Left ventricle myocardium superior (tissue), 1 donor: ENCODE results near the gene CTSD. TPM values are rescaled to one million over a fixed set of nuclear protein-coding genes. Genes with fewer than 3 reads are reported as not detected.

Experiments
- ATAC-seq: fragments of 200-7000 bp; cut with Tn5 transposase; one replicate; pipeline ENCODE4 v1.9.1; 2020; ENCODE audit warnings: mild to moderate bottlenecking, moderate library complexity
- DNase-seq: peaks from one replicate; pipeline ENCODE4 v3.0.0-alpha.2; 2020
- intact Hi-C: fragments of 100-400 bp; cut with micrococcal nuclease; formaldehyde crosslinking; loops from one replicate; pipeline ENCODE4 v1.11.0; 2022
- total RNA-seq: library from RNA; stranded (reverse); fragmentation: NEBNext Ultra II Directional; extraction: Animal tissue kit (Norgen Biotek cat#: 25700); gene quantifications from one replicate; pipeline ENCODE4 v1.2.1, GENCODE V29; 2021
- donor health status: DM: no; HTN: yes; CAD: no; lungs with severe emphysema.

The CTSD gene
- total RNA-seq, 1 donor from 2014 or later = 1,004 TPM

DNA sequence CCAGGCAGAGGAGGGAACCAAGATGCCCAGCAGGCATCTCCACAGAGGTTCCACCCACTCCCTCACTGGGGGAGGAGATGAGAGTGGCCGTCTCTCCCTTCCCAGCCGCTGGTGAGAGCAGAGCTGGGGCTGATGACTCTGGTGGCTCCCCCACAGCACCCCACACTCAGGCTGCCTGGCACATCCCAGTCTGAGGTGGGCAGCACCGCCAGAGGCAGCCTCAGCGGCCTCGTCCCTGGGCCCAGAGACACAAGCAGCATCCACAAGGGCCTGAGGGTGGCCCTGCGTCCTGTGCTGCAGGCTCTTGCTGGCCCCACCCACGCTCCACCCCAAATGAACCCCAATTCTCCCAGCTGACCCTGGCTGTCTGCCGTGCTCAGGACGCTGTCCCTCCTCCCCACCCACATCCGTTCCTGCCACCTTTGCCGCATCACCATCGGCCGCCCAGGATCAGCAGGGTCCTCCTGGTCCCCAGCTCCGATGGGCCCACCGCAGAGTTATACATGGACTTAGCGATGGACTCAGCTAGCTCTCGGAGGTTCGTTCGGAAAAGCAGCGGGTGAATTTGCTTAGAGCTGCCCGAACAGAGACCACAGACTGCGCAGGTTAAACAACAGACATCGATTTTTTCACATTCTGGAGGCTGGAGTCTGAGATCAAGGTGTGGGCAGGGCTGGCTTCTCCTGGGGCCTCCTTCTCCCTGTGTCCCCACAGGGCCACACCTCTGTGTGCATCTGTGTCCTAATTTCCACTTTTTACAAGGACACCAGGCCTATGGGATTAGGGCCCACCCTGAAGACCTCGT is 20.2 kb upstream of the CTSD start:
- intact Hi-C loops = no loop called here
- ATAC-seq = no peak
- DNase-seq = no peak

DNA sequence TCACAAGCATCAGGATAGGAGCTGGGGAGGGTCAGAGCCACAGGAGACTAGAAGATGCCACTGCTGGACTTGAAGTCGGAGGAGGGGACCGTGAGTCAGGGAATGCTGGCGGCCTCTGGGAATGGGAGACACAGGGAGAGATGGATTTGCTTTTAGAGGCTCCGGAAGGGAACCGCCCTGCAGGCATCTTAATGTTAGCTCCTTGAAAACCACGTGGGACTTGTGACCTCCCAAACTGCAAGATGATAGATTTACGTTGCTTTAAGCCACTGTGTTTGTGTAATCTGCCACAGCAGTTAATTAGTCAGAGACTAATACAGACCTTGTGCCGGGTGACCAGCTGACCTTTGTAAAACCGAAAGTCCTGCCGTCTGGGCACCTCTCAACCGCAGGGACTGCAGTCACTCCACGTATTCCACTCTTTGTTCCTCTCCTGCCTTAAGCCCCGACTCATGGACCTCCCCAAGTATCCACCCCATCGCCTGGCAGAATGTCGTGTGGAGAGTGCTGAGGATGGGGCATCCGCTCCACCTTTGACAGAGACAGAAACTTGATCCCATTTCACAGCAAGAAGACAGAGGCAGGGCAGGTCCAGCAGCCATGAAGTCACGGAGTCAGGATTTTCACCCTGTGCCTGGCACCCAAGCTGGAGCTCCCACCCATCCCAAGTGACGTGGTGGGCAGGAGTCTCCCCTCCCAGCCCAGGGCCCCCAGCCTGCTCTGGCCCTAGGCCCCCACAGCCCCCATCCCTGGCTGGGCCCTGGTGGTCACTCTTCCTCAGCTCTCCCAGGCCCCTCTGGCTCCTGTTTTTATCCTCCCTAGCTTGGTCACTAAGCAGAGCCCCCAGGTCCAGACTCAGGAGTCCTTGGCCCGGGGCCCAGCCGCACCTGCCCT is 19.4 kb upstream of the CTSD start:
- DNase-seq (no peak), ATAC-seq (no peak)
- intact Hi-C loops = no loop called here

DNA sequence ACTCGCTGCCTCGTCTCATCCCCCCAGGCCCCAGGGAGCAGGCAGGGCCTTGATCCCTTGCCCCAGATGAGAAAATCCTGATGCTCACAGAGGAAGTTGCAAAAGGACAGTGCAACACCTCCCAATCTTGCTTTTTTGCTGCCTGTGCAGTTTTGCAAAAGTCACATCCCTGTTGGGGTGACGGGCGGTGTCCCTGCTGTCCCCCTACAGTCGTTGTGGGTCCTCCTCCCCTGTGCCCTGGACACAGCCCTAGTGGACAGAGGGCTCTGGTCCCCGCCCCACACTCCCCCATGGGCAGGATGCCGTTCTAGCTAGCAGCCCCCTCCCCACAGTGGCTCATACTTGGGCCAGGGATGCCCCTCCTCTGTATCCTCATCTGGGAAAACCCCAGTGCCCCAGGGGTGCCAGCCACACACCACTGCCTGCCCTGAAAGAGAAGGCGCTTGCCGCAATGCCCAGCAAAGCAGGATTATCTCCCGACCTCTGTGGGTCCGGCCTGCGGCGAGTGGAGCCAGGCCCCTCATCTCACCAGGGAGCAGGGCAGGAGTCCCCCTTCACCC is 18.4 kb upstream of the CTSD start:
- DNase-seq = no peak
- intact Hi-C loops = no loop called here
- ATAC-seq = peak; percentile 28

DNA sequence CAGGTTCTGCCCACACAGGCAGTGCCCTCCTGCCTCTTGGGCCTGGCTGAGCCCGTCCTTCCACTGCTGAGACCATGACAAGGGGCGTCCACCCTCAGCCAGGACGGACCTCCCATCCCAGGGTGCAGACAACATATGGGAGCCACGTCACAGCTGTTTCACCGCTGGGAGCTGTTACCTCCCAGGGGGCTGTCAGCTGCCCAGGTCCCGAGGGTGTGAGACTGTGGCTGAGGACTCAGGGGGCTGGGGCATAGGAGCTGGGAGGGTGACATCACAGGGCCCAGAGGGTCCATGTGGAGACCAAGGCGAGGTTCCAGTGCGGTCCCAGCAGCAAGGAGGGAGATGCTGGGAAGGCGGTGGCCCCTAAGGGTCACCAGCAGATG is 17.9 kb upstream of the CTSD start:
- intact Hi-C loops = no loop called here
- no peak for ATAC-seq
- DNase-seq = no peak

DNA sequence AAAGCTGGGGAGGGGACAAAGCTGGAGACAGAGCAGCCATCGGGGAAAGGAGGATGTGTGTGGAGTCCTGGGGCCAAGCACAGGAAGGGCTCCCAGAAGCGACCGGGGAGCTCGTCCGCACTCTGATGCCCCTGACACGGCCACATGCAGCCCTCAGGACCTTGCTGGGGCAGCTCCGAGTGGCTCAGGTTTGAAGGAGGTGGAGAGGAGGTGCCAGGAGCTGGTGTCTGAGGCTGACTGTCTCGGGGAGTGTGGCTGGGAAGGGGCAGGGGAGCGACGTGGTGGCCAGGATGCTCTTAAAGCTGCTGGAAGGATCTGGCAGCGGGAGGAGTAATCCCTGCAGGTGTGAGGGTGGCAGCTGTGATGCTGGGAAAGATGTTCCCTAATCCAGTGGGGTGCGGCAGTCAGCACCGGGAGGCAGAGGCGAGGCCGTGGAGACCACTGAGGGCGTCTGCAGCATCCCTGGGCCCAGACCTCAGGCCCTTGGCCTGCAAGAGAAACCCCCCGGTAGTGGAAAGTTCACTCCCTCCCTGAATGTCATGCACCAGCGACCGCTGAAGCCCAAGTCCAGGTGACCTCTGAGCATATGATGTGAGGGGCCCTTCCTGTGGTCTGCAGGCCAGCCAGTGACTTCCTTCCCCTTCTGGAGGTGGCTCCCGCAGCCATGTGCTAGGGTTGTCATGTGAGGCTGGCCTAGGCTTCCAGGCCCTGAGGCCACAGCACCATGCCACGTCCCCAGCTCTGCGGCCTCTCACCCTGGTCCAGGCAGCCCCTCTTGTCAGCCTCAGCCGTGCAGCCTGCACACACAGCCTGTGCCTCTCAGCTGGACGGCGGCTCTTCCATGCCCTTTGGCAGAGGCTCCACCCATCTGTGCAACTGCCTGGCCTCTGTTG is 17.2 kb upstream of the CTSD start:
- DNase-seq (peak; percentile 49), ATAC-seq (peak; percentile 65)
- intact Hi-C loops = no loop called here

DNA sequence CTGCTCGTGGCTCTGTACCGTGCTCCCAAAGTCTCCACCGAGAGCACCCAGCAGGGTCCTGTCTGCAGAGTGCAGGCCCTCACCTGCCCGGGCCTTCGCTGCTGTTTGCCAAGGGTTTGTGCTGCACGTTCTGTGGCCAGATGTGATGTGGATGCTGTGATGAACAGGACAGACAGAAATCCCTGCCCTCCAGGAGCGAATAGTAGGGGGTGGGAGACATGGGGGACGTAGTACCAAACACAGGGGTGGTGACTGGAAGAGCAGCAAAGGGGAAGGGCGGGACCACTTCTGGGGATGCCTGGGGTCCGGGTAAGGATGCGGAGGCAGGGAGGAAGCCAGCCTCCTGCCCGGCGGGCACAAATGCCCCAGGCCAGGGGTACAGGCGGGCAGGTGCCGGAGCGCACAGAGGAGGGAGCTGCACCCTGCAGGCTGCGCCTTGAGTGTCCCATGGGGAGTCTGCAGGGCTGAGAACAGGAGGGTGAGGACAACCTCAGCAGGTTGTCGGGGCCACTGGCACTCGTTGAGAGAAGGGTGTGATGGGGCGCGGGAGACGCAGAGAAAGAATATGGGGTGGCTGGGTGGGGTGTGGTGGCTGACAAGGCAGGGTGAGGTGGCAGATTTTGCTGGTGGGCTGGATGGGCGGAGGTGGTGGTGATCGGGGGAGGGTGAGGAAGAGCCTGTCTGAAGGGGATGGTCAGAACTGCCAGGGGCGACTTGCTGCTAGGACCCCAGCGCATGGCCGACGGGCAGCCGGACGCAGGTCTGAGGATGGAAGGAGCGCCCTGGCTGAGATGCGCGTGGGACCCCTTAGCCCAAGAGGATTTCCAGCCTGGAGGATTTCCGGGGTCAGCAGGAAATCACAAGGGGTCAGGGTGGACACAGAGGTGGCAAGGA is 16.3 kb upstream of the CTSD start:
- DNase-seq (no peak), ATAC-seq (no peak)
- intact Hi-C loops = no loop called here

DNA sequence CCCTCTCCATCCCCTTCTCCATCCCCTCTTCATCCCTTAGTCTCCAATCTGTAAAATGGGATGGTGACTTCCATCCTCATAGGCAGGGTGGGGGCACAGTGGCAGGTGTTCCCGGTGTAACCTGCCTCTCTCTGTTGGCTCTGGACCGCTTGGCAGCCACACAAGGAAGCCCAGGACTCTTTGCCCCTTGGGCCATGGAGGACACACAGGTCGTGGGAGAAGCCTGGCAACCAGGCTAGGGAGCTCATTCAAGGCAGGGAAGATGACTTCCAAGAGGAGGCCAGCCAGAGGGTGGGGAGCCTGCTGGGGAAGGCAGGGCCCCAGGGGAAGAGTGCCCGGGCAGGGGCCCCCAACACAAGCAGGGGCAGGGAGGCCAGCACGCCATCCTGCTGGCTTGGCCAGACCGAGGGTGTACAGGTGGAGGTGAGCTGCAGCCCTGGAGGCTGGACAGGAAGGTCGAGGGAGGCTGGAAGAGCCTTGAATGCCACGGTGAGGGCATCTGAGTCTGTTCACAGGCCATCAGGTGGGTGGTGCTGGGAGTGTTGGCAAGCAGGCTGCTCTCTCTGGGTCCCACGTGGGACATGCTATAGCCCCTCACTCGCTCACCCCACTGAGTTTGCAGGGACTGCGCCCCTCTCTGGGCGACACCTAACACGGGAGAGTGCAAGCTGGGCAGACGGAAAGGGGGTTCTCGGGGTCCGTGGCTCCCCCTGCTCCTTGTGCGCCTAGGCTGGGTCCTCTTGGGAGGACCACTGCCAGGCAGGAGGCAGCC is 15.5 kb upstream of the CTSD start:
- intact Hi-C loops = no loop called here

DNA sequence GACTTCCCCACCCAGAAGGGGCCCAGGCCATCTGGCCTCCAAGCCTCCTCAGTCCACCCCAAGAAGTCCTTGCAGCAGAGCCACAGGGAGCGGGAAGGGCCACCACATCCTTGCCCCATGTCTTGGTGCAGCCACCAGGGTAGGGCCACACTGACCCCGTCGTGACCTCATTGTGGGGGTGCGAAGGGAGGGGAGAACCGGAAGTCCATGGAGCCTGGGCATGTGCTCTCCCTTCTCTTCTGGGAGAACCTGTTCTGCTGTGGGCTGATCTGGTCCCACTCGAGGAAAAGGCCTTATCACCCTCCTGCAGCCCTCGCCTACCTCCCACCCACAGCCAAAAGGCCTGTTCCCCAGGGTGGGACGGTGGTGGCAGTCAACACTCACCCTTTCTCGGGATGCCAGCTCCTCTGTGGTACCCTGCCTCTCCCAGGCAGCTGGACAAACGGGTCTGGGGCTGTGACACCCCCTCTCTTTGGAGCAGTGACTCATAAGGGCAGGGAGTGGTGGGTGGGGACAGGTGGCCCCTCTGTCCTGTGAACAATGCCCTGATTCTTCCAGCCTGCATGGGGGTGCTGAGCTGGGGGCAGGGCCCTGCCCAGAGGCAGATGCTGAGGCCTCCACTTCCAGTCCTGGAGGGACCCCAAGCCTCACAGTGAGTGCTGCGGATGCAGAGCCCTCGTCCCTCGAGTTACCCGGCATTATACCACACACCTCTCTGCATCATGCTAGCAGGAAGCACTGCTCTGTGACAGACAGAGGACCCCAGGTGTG is 14.6 kb upstream of the CTSD start:
- intact Hi-C loops = no loop called here
- ATAC-seq = no peak
- no peak for DNase-seq

More for the DNA sequence above, 15.5 kb upstream of the CTSD start:
- ATAC-seq (no peak), DNase-seq (no peak)

DNA sequence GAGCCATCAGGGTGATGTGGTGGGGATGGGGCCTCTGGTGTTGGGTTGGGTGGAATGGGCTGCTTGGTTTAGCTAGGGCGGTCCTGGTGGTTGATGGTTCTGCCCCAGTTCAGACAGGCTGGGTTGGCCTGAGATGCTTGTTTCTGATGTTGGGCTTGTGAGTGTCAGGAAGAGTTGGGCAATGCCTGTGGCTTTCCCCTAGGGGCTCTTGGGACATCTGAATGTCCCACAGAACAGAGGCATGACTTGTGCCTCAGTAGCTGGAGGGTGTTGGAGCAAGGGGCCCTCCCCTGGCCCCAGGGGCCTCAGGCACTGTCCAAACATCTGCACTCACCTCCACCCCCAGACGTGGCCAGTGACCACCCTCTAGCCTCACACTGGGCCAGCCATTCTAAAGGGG is 14.0 kb upstream of the CTSD start:
- ATAC-seq (peak; percentile 9), DNase-seq (no peak)
- intact Hi-C loops = no loop called here

DNA sequence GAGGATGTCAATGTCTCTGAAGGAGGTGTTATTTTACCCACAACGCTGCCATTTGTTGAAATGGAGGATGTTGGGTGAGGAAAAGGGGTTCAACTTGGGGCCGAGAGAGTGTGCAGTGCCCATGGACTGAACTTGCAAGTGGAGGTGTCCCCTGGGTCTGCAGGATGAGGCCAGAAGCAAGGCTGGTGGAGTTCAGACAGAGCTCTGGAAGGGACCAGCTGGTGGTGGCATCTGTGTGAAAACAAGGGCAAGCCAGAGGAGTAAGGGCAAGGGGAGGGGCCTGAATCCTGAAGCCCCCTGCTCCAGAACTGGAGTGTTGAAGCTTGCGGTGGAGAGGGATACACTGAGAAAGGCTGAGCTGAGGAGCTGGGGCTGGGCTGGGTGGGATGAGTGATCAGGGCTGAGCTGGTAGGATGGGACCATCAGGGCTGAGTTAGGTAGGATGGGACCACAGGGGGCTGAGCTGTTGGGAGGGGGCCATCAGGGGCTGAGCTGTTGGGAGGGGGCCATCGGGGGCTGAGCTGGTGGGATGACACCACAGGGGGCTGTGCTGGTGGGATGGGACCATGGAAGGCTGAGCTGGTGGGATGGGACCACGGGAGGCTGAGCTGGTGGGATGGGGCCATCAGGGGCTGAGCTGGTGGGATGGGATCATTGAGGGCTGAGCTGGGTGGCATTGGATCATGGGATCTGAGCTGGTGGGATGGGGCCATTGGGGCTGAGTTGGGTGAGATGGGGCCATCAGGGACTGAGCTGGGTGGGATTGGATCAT is 13.4 kb upstream of the CTSD start:
- DNase-seq (no peak), ATAC-seq (no peak)
- intact Hi-C loops = no loop called here

DNA sequence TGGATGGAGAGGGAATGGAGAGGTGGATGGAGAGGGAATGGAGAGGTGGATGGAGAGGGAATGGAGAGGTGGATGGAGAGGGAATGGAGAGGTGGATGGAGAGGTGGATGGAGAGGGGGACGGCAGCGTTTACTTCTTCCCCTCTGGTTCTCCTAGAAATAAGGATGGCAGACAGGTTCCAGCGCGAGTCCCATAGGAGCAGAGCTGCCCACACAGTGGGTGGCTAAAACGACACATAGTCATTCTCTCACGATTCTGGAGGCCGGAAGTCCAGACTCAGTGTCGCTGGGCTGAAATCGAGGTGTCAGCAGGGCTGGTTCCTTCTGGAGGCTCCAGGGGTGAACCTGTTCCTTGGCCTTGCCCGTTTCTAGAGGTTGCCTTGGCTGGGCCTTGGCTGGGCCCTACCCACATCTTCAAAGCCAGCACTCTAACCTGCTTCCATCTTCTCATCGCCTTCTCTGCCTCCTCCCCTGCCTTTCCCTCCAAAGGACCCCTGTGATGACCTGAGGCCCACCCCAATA is 12.7 kb upstream of the CTSD start:
- intact Hi-C loops = no loop called here
- ATAC-seq = no peak

DNA sequence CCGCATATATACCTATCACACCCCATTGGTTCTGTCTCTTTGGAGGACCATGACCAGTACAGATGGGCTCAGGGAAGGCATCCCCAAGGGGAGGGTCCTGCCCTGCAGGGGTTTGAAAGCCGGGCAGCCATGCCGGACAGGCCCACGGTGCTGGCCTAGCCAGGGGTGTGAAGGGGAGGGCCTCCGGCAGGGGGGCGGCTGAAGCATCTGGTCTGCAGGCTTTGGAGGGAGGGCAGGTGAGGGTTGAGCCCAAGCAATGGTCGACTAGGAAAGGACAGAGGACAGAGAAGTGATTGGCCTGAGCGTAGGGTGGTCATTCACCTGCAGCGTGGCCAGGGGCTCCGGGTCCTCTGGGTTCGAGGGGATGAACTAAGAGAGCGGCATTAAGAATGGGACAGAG is 11.2 kb upstream of the CTSD start:
- ATAC-seq (no peak), DNase-seq (no peak)
- intact Hi-C loops = no loop called here

More for the DNA sequence above, 12.7 kb upstream of the CTSD start:
- DNase-seq = no peak

DNA sequence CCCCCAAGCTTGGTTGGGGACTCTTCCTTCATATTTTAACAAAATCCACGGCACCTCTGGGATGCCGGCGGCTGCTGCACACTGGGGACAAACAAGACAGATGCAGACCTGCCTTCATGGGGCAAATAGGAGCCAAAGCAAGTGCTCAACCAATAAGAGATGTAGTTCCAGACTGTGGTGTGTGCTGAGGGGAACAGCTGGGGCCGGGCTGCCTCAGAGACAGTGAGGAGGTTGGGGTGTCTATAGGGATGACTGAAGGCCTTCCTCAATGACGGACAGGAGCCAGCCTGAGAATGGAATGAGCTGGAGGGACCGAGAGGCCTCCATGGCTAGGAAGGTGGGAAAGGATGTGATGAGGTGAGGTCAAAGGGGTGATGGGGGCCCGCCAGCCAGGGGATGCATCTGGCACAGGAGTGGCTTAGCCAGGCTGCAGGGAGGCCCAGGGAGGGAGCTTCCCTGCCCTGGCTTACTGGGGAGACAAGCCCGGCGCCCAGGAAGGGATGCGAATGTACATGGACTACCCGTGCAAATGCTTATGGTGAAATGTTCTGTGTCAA is 10.3 kb upstream of the CTSD start:
- DNase-seq = no peak
- no peak for ATAC-seq
- intact Hi-C loops = no loop called here

DNA sequence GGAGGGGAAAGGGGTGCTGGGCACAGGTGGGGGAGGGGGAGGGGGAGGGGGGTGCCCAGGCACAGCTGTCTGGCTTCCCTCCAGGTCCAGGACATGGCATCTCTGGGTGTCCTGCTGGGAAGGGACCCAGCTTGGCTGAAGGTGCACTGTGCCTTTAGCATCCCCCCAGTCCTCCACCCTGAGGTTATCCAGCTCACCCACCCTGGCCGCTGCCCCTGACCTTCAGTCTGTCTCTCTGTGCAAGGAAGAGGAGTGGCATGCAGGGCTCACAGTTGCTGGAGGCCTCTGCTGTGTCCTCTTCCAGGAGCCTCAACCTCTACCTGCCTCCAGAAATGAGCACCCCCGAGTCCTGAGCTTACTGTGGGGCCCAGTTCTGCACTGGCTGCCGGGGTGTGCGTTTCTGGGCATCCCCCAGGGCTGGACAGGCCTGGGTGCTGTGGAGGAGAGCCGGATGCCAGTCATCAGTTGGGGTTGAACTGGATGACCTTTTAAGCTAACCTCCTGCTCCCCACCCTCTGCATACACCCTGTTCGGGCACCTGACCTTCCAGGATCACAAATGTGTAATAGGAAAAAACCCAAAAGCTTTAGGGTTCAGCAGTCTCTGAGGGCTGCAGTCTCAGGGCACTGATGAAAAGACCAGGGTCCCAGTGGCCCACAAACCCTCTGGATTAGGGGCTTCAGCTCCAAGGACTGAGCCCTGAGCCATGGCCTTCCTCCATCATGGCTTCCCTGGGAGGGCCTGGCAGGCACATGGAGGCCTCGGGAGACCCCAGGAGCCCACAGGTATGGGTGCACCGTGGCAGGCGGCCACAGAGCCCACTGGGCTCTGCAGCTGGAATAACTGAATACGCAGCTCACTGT is 9.6 kb upstream of the CTSD start:
- ATAC-seq (no peak), DNase-seq (no peak)
- intact Hi-C loops = no loop called here
